Activated CD8-positive, alpha-beta memory T cell treated with anti-CD3 and anti-CD28 coated beads for 1 hour (primary cell): ENCODE results near the gene HYKK.
"Not testable (repeated sequence)": the region's sequence is repeated elsewhere in the genome, so short reads cannot be mapped to it uniquely, and the experiment has no call there.

Experiments used
- DNase-seq, 2 donors: peaks; one replicate each; pipeline ENCODE4 v3.0.0-alpha.2; 2020; ENCODE audit warnings: low read depth in 1 of 2; ENCODE audit errors: extremely low read depth in 1 of 2

The HYKK gene, protein sequence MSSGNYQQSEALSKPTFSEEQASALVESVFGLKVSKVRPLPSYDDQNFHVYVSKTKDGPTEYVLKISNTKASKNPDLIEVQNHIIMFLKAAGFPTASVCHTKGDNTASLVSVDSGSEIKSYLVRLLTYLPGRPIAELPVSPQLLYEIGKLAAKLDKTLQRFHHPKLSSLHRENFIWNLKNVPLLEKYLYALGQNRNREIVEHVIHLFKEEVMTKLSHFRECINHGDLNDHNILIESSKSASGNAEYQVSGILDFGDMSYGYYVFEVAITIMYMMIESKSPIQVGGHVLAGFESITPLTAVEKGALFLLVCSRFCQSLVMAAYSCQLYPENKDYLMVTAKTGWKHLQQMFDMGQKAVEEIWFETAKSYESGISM

GRCh38 chr15:78506971-78507830, at the start of gene HYKK:
TSS of gene HYKK (plus strand) at chr15:78507577. CDS start at chr15:78513089, 5,512 bp downstream.
- DNase-seq = peak; percentile 40 to 42

DNA sequence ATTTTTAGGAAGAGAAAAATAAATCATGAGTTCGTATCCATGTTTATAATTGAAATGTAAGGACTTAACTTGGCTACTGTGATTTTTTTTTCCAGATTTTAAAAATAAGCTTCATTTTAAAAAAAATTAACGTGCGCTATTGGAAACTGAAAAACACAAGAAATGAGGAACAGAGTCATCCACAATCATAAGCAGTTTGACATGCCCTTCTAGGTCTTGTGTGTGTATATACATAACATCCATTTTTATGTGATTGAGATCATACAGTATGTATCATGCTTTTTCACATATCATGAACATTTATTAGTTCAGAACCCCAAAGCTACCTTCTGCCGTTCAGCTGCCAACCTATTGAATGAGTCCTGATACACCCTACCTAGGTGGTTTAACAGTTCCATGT, 46.6 kb upstream of the HYKK start:
- no peak for DNase-seq

DNA sequence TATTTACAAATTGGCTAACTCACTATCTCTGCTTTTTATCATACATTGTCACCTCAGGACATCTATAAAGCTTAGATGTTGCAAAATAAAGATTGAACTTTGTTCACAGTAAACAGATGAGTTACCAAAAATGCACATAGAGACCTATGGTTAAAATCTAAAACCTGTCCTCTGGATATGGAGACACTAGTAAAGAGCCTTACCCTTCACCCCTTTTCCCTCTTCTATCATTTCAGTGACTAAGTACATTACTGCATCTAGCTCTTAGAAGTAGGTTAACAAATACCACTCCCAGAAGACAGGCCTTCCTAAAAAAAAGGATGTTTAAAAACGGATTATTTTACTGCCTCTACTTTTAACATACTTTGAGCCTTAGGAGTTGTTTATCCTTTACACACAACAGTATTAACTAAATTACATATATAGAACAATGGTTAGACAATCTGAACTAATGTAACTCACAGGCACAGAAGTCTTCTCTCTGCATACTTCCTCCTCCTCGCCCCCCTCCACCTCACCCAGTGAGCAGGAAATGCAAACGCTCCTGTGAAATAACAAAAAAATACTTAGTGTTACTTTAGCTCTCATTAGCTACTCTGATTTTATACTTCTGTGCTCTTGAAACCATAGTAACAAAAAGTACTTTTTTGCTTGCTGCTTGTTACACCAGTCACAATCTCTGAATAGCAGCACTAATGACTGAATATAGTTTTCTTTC, 46.0 kb upstream of the HYKK start:
- peak in 1 of 2 donors; percentile 11 for DNase-seq

GRCh38 chr15:78469031-78469430, 38.3 kb upstream of the HYKK start:
- no peak for DNase-seq

DNA sequence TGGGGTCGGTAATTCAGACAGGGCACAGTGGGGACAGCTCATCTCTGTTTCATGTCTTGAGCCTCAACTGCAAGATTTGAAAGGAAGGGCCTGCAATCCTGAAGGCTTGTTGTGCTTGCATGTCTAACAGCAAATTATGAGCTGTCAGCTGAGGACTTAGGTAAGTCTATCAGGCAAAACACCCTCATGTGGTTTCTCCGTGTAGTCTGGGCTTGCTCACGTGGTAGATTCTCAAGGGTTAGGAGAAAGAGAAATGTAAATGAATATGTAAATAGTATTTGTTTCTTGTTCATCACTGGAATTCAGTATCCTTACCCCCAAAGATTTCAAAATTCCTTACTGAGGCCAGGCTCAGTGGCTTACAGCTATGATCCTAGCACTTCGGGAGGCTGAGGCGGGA, 30.1 kb upstream of the HYKK start:
- DNase-seq = no peak

DNA sequence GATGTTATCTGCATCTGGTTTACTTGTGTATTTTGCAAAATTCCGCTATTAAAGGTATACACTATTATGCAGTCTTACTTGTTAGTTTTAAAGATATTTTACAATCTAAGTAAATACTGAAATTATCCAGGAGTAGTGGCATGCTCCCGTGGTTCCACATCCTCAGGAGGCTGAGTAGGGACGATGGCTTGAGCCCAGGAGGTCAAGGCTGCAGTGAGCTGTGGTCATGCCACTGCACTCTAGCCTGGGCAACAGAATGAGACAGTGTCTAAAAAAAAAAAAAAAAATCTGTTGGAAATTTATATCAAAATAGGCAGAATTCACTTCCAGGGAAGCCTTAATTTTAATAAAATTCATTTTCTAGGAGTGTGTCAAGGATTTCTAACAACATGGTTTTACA, 27.7 kb upstream of the HYKK start:
- DNase-seq = no peak

DNA sequence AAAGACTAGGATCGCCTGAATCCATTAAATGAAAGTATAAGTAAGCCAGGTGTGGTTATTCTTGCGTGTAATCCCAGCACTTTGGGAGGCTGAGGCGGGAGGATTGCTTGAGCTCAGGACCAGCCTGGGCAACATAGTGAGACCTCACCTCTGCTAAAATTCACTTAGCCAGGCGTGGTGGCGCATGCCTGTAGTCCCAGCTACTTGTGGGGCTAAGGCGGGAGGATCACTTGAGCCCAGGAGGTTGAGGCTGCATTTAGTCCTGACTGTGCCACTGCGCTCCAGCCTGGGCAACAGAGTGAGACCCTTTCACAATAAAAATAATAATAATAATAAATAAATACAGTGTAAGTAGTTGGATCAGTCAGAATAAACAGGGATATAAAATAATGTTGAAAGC, 25.5 kb upstream of the HYKK start:
- DNase-seq = no peak

GRCh38 chr15:78492872-78493271, 14.5 kb upstream of the HYKK start:
- DNase-seq = no peak

- no peak for DNase-seq
These were observed 5.5 kb upstream of the HYKK start for GRCh38 chr15:78501857-78502256.

DNA sequence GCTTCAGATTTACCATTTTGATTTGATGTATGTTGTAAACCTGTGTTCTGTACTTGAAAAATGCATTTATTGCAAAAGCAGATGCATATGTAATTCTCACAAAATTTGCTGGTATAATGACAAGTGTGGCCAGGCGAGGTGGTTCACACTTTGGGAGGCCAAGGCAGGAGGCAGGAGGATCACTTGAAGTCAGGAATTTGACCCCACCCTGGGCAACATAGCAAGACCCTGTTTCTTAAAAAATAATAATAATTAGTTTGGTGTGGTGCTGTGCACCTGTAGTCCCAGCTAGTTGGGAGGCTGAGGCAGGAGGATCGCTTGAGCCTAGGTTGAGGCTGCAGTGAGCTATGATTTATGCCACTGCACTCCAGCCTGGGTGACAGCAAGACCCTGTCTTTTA, 4.7 kb upstream of the HYKK start:
- DNase-seq = no peak

GRCh38 chr15:78507831-78508160, 419 bp downstream of the HYKK start:
- no peak for DNase-seq

GRCh38 chr15:78508272-78508671, 895 bp downstream of the HYKK start:
- no peak for DNase-seq

GRCh38 chr15:78509726-78510312, 2.4 kb downstream of the HYKK start:
- no peak for DNase-seq

- DNase-seq = not testable (repeated sequence)
These were observed 12.7 kb downstream of the HYKK start for GRCh38 chr15:78520035-78520434.

DNA sequence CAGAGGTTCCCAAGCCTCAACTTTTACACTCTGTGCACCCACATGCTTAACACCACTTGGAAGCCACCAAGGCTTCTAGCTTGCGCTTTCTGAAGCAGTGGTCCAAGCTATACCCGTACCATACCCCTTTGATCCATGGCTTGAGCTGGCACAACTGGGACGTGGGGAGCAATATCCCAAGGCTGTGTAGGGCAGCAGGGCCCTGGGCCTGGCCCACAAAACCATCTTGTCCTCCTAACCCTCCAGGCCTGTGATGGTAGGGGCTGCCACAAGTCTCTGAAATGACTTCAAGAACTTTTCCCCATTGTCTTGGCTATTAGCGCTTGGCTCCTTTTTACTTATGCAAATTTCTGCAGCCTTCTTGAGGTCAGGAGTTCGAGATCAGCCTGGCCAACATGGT, 16.9 kb downstream of the HYKK start:
- no peak for DNase-seq

DNA sequence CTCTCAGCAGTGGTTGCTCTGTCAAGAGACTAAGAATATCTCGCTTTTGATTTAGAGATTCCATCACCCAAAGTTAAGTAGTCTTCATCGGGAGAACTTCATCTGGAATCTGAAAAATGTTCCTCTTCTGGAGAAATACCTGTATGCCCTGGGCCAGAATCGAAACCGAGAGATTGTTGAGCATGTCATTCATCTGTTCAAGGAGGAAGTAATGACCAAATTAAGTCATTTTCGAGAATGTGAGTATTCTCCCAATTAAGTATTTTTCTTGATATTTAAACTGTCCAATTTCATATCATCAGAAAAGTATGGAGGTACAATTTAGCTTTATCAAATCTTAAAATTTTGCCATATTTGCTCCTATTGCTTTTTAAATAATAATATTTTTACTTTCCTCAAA, 19.9 kb downstream of the HYKK start:
- DNase-seq = no peak

- no peak for DNase-seq
These were observed 26.0 kb downstream of the HYKK start for GRCh38 chr15:78533331-78533730.

- DNase-seq = no peak
These were observed 28.8 kb downstream of the HYKK start for GRCh38 chr15:78536134-78536533.

- no peak for DNase-seq
These were observed 30.0 kb downstream of the HYKK start for GRCh38 chr15:78537266-78537905.

- no peak for DNase-seq
These were observed 31.0 kb downstream of the HYKK start for GRCh38 chr15:78538358-78538757.
